ENCODE results near the gene SMIM44. TPM values are rescaled to one million over a fixed set of nuclear protein-coding genes. Genes with fewer than 3 reads are reported as not detected.

The SMIM44 gene
- total RNA-seq, 1 experiment from 2014 or later: not detected

DNA sequence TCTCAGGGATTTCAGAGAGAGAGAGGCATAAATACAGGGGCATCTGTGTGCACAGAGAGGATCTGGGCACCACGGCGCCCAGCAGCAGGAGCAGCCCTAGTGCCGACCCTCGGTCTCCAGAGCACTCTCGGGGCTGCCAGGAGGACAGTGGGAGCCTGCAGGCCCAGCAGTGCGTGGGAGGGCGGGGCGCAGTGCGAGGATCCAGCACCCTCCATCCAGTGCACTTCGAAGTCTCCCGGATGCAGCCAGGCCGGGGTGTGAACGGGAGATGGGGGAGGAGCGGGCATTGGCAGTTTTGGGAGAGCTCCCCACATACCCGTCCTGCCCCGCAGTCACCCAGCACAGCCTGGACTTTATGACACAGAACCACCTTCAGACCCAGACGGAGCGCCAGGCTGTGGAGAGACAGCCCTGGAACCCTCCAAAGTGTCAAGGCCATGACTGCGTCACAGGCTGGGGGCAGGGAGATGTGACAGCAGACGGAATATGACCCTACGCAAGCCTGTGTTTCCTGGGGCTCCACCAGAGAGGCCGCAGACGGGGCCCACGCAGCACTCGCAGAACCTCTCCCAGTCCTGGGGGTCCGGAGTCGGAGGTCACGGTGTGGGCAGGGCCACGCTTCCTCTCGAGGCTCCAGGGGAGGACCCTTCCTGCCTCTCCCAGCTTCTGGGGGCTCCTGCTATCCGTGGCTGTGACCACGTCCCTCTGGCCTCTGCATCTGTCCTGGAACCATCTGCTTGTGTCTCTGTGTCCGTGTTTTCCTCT lies 41.0 kb upstream of the SMIM44 start:
- TF ChIP-seq, protein P1, sequence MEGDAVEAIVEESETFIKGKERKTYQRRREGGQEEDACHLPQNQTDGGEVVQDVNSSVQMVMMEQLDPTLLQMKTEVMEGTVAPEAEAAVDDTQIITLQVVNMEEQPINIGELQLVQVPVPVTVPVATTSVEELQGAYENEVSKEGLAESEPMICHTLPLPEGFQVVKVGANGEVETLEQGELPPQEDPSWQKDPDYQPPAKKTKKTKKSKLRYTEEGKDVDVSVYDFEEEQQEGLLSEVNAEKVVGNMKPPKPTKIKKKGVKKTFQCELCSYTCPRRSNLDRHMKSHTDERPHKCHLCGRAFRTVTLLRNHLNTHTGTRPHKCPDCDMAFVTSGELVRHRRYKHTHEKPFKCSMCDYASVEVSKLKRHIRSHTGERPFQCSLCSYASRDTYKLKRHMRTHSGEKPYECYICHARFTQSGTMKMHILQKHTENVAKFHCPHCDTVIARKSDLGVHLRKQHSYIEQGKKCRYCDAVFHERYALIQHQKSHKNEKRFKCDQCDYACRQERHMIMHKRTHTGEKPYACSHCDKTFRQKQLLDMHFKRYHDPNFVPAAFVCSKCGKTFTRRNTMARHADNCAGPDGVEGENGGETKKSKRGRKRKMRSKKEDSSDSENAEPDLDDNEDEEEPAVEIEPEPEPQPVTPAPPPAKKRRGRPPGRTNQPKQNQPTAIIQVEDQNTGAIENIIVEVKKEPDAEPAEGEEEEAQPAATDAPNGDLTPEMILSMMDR (IDR thresholded peaks at IDR 0.05): no peak
- TF ChIP-seq, protein P2, sequence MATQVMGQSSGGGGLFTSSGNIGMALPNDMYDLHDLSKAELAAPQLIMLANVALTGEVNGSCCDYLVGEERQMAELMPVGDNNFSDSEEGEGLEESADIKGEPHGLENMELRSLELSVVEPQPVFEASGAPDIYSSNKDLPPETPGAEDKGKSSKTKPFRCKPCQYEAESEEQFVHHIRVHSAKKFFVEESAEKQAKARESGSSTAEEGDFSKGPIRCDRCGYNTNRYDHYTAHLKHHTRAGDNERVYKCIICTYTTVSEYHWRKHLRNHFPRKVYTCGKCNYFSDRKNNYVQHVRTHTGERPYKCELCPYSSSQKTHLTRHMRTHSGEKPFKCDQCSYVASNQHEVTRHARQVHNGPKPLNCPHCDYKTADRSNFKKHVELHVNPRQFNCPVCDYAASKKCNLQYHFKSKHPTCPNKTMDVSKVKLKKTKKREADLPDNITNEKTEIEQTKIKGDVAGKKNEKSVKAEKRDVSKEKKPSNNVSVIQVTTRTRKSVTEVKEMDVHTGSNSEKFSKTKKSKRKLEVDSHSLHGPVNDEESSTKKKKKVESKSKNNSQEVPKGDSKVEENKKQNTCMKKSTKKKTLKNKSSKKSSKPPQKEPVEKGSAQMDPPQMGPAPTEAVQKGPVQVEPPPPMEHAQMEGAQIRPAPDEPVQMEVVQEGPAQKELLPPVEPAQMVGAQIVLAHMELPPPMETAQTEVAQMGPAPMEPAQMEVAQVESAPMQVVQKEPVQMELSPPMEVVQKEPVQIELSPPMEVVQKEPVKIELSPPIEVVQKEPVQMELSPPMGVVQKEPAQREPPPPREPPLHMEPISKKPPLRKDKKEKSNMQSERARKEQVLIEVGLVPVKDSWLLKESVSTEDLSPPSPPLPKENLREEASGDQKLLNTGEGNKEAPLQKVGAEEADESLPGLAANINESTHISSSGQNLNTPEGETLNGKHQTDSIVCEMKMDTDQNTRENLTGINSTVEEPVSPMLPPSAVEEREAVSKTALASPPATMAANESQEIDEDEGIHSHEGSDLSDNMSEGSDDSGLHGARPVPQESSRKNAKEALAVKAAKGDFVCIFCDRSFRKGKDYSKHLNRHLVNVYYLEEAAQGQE (IDR thresholded peaks at IDR 0.05; ENCODE audit: insufficient read depth in 1 of 2, low read depth in 2 of 2, low read length in 1 of 2): no peak
- TF ChIP-seq POLR2AphosphoS5 (IDR thresholded peaks at IDR 0.05; ENCODE audit: low read depth, low read length): no peak
- Histone ChIP-seq H3K36me3 (ENCODE audit: control insufficient read depth, insufficient read depth, low read length) (no peaks in the 10 kb centered on the region), H3K9me3 (ENCODE audit: control insufficient read depth, insufficient read depth, low read depth, low read length) (no peaks in the 10 kb centered on the region), H3K27me3 (ENCODE audit: control insufficient read depth, insufficient read depth, low read length) (no peaks in the 10 kb centered on the region), H3K27ac (ENCODE audit: low read length) (no peak overlapping the region), H3K4me1 (ENCODE audit: control insufficient read depth, insufficient read depth, low read length) (no peaks in the 10 kb centered on the region), H3K4me3 (ENCODE audit: low read depth in 2 of 2, low read length in 2 of 2) (no peak overlapping the region)
- no peak for DNase-seq (ENCODE audit: low read depth, low spot score)
- BruUV-seq (replicated peaks): no TSS peak
- ChIA-PET POLR2A (no interaction called here), CTCF (no interaction called here)
- intact Hi-C loops (cut with micrococcal nuclease; ENCODE audit: unreplicated experiment) (no loop called here), in situ Hi-C loops (cut with HindIII; ENCODE audit: low pct_unique_long_range_greater_than_20kb, low sequenced_read_pairs) (no loop called here)
- no peak for ATAC-seq

DNA sequence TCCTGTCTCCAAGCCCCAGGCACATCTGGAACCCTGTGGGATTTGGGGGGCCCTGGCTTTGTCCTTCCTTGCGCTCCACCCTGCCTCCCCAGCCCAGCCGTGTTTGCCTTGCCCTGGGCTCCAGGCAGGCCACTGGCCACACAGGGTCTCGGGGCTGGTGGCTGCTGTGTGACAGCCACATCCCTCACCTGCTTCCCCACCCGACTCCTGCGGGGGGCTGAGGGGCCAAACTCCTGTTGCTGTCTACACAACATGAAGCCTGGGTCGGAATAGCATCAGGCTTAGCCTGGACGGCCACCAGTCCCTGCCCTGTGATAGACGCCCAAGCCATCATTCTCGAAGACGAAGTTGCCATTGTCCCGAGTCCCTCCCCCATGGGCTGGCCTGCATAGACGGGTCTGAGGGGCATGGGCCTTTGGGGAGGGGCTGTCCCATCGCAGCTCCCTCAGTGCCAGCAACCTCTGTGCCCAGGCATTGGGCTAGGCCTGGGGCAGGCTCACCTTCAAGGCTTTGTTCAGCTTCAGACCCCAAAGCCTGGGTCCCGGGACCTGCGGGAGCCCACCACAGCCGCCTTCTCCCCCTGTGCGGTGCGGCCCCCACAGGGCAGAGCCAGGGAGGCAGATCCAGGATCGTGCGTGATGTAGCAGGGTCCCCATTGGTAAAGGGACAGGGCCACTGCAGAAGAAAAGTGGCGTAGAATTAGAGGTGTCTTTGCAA lies 40.3 kb upstream of the SMIM44 start:
- Histone ChIP-seq H3K36me3 (ENCODE audit: control insufficient read depth, insufficient read depth, low read length) (no peaks in the 10 kb centered on the region), H3K9me3 (ENCODE audit: control insufficient read depth, insufficient read depth, low read depth, low read length) (no peaks in the 10 kb centered on the region), H3K4me3 (ENCODE audit: low read depth in 2 of 2, low read length in 2 of 2) (no peak overlapping the region), H3K27me3 (ENCODE audit: control insufficient read depth, insufficient read depth, low read length) (no peaks in the 10 kb centered on the region), H3K27ac (ENCODE audit: low read length) (no peak overlapping the region), H3K4me1 (ENCODE audit: control insufficient read depth, insufficient read depth, low read length) (no peaks in the 10 kb centered on the region)
- DNase-seq (ENCODE audit: low read depth, low spot score): no peak
- CTCF ChIA-PET: no interaction called here
- in situ Hi-C loops (cut with HindIII; ENCODE audit: low pct_unique_long_range_greater_than_20kb, low sequenced_read_pairs) (no loop called here), intact Hi-C loops (cut with micrococcal nuclease; ENCODE audit: unreplicated experiment) (no loop called here)
- ATAC-seq: no peak
- no TSS peak for BruUV-seq (replicated peaks)
- POLR2A ChIA-PET: no interaction called here
- TF ChIP-seq TCF7L2 (IDR thresholded peaks at IDR 0.05; ENCODE audit: low read depth, low read length) (no peak), POLR2AphosphoS5 (IDR thresholded peaks at IDR 0.05; ENCODE audit: low read depth, low read length) (no peak), SIN3A (IDR thresholded peaks at IDR 0.05; ENCODE audit: borderline replicate concordance, insufficient read depth, low read depth, low read length) (no peak)
- TF ChIP-seq, protein P2 (IDR thresholded peaks at IDR 0.05; ENCODE audit: insufficient read depth in 1 of 2, low read depth in 2 of 2, low read length in 1 of 2): no peak
- TF ChIP-seq, protein P1 (IDR thresholded peaks at IDR 0.05): no peak

Data from Panc1 (cell line).